IPS DF 6.9 (cell line): ENCODE results near the gene CCR5AS.

Source experiments
- DNase-seq: peaks from one replicate; pipeline ENCODE4 v3.0.0-alpha.2; 2013; ENCODE audit warnings: low read depth, low spot score
- H3K27ac ChIP-seq: one replicate; pipeline ENCODE4 v1.5.1; 2013; ENCODE audit warnings: low read length, control low read depth
- H3K27me3 ChIP-seq: 2 replicates; pipeline ENCODE4 v1.6.1; 2013; ENCODE audit warnings: mild to moderate bottlenecking, low read length; ENCODE audit not compliant: control insufficient read depth, insufficient read depth
- H3K36me3 ChIP-seq: 2 replicates; pipeline ENCODE4 v1.6.1; 2013; ENCODE audit warnings: low read length; ENCODE audit not compliant: control insufficient read depth, insufficient read depth
- H3K4me1 ChIP-seq: 2 replicates; pipeline ENCODE4 v1.6.1; 2013; ENCODE audit warnings: low read length; ENCODE audit not compliant: control insufficient read depth, insufficient read depth
- H3K4me3 ChIP-seq: 2 replicates; pipeline ENCODE4 v1.5.1; 2013; ENCODE audit warnings: mild to moderate bottlenecking, low read length
- H3K9me3 ChIP-seq: 2 replicates; pipeline ENCODE4 v1.6.1; 2013; ENCODE audit warnings: low read length, inconsistent platforms; ENCODE audit not compliant: control insufficient read depth, insufficient read depth
- WGBS: extraction: QIAGEN DNeasy Blood & Tissue Kit; methylation state at CpG from one replicate; pipeline ENCODE4 v1.1.7; 2013; ENCODE audit warnings: mixed read lengths, missing lambda C conversion rate; ENCODE audit not compliant: insufficient read length, insufficient coverage; 5-methylcytosine and 5-hydroxymethylcytosine counted together

Gene CCR5AS

GRCh38 chr3:46406788-46407611 lies at the start of gene CCR5AS, which contains the start of gene CCRL2:
CCR5AS (minus strand) TSS chr3:46407066.
CCRL2 (plus strand) TSS chr3:46407259; CDS start chr3:46408080, 821 bp downstream.
- Histone ChIP-seq H3K36me3 (no peaks in the 10 kb centered on the region), H3K27me3 (no peaks in the 10 kb centered on the region), H3K27ac (no peak within 1 kb of the TSS), H3K4me3 (no peak within 1 kb of the TSS), H3K9me3 (no peaks in the 10 kb centered on the region), H3K4me1 (no peaks in the 10 kb centered on the region)
- no CpG with 5 or more reads among the region's 20 CpGs for WGBS
- no peak for DNase-seq

GRCh38 chr3:46456118-46456517 lies 49.3 kb upstream of the CCR5AS start:
- H3K9me3 ChIP-seq = no peaks in the 10 kb centered on the region
- DNase-seq = no peak

GRCh38 chr3:46455231-46456115 lies 48.6 kb upstream of the CCR5AS start:
- H3K27me3 ChIP-seq = no peaks in the 10 kb centered on the region
- WGBS = no CpG with 5 or more reads among the region's 21 CpGs
- H3K4me1 ChIP-seq = no peaks in the 10 kb centered on the region
- no peaks in the 10 kb centered on the region for H3K36me3 ChIP-seq
- H3K9me3 ChIP-seq = no peaks in the 10 kb centered on the region
- no peak overlapping the region for H3K4me3 ChIP-seq
- no peak overlapping the region for H3K27ac ChIP-seq
- no peak for DNase-seq

More at GRCh38 chr3:46456118-46456517, 49.3 kb upstream of the CCR5AS start:
- Histone ChIP-seq H3K36me3 (no peaks in the 10 kb centered on the region), H3K4me1 (no peaks in the 10 kb centered on the region), H3K27me3 (no peaks in the 10 kb centered on the region), H3K27ac (no peak overlapping the region), H3K4me3 (no peak overlapping the region)
- no CpG with 5 or more reads among the region's 14 CpGs for WGBS

GRCh38 chr3:46454606-46455005 lies 47.7 kb upstream of the CCR5AS start:
- no peaks in the 10 kb centered on the region for H3K27me3 ChIP-seq
- no peak overlapping the region for H3K4me3 ChIP-seq
- no peak for DNase-seq
- no peak overlapping the region for H3K27ac ChIP-seq
- no peaks in the 10 kb centered on the region for H3K4me1 ChIP-seq
- no peaks in the 10 kb centered on the region for H3K9me3 ChIP-seq
- no peaks in the 10 kb centered on the region for H3K36me3 ChIP-seq
- no CpG with 5 or more reads among the region's 7 CpGs for WGBS

DNA sequence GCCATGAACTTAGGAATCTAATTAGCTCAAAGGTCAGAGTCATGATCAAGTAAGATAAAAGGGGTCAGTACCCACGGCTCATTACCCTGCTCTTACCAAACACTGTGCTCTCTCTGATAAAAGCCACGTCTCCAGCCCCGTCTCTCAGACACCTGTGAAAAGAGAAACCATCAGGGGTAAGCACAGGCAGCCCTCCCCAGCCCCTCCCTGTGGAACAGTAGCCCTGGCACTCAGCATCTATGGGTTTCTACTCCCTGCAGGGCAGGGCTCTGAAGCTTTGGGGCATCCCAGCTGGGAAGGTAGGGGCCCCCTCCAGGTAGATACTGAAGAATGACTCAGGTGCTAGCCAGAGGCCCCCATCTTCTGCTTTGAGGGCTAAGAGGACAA lies 47.3 kb upstream of the CCR5AS start:
- Histone ChIP-seq H3K36me3 (no peaks in the 10 kb centered on the region), H3K4me1 (no peaks in the 10 kb centered on the region), H3K27ac (no peak overlapping the region), H3K27me3 (no peaks in the 10 kb centered on the region), H3K4me3 (no peak overlapping the region), H3K9me3 (no peaks in the 10 kb centered on the region)
- WGBS = no CpG with 5 or more reads among the region's 3 CpGs
- no peak for DNase-seq

DNA sequence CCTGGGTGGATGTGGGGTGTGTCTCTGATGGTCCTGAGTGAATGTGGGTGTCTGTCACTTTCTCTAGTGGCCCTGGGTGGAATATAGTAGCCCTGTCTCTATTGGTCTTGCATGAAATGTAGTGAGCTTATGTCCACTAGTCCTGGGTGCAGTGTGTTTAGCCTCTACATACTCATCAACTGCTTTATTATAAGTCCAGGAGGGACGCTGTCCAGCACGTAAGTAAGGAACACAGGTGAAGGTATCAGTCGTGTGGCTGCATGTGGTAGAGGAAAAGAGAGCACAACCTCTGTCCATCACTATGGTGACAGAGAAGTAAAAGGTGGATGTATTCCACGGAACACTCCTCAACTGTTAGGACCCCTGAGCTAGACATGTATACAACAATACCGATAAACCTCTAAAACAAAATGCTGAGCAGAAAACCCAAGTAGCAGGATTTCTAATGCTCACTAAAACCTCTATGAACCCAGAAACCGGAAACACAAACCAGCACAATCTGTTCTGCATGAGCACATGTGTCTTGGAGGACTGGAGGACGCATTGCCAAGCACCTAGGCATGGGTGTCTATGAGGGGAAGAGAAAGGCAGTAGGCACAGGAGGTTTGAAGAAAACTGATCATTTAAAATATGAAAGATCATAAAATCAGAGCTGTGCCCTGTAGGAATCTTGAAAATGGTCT lies 46.8 kb upstream of the CCR5AS start:
- no peaks in the 10 kb centered on the region for H3K9me3 ChIP-seq
- H3K27ac ChIP-seq = no peak overlapping the region
- no peak for DNase-seq
- no CpG with 5 or more reads among the region's 7 CpGs for WGBS
- no peaks in the 10 kb centered on the region for H3K4me1 ChIP-seq
- no peaks in the 10 kb centered on the region for H3K36me3 ChIP-seq
- H3K27me3 ChIP-seq = no peaks in the 10 kb centered on the region
- H3K4me3 ChIP-seq = no peak overlapping the region

DNA sequence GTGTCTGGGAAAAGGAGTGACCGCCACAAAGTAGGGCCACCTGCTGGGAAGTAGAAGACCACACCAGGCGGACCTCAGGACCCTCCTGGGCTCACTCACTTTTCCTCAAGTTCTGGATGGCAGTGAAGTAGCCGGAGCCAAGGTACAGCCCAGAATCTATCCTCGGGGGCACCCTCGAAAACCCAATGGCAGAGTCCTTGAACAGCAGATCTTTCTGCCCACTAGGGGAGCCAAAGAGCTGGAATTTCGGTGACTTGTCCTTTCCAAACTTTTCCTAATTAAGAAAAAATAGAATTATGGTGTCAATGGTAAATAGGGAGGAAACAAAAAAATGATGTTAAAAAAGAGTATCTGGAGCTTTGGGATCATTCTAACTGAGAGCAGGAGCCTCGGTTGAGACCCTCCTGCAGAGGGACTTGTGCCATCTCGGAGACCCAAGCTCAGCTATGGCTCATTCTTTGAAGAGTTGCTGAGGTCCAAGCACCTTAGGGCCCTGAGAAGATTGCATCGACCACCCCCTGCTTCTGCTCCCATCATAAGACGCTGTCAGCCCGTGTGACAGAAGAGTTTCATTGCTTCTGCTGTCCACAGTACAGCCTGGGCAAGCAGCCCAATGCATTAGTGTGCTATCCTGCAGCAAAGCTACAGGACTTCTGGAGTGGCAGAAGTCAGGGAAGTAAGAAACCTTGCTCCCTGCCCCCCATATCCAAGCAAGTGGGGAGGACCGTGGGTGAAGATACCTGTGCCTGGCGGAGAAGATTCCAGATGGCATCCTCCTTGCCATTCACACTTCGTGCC lies 43.1 kb upstream of the CCR5AS start:
- WGBS = no CpG with 5 or more reads among the region's 14 CpGs

GRCh38 chr3:46448721-46449120 lies 41.9 kb upstream of the CCR5AS start:
- no peak for DNase-seq
- H3K27me3 ChIP-seq = no peaks in the 10 kb centered on the region
- no peaks in the 10 kb centered on the region for H3K36me3 ChIP-seq
- no peaks in the 10 kb centered on the region for H3K4me1 ChIP-seq
- no peaks in the 10 kb centered on the region for H3K9me3 ChIP-seq
- H3K27ac ChIP-seq = no peak overlapping the region
- H3K4me3 ChIP-seq = no peak overlapping the region
- whole genome bisulfite sequencing = no CpG with 5 or more reads among the region's 17 CpGs

More for the DNA sequence above, 43.1 kb upstream of the CCR5AS start:
- Histone ChIP-seq H3K9me3 (no peaks in the 10 kb centered on the region), H3K36me3 (no peaks in the 10 kb centered on the region), H3K27ac (no peak overlapping the region), H3K4me1 (no peaks in the 10 kb centered on the region), H3K27me3 (no peaks in the 10 kb centered on the region), H3K4me3 (no peak overlapping the region)
- DNase-seq = no peak

GRCh38 chr3:46447228-46447985 lies 40.5 kb upstream of the CCR5AS start:
- no peak for DNase-seq
- Histone ChIP-seq H3K27me3 (no peaks in the 10 kb centered on the region), H3K36me3 (no peaks in the 10 kb centered on the region), H3K4me3 (no peak overlapping the region), H3K4me1 (no peaks in the 10 kb centered on the region), H3K9me3 (no peaks in the 10 kb centered on the region), H3K27ac (no peak overlapping the region)
- WGBS = no CpG with 5 or more reads among the region's 5 CpGs
